Measurements from ENCODE around the gene PDGFA. TPM values are rescaled to one million over a fixed set of nuclear protein-coding genes. Genes with fewer than 3 reads are reported as not detected.
A peak's percentile ranks its signal among the peaks of the same experiment; 100 is the strongest.

The PDGFA gene
- total RNA-seq, 1 donor from 2014 or later = 7.6 TPM

- Mint-ChIP-seq H3K4me3 (ENCODE audit: unreplicated experiment) (no peak overlapping the region), H3K4me1 (ENCODE audit: low read depth, unreplicated experiment) (no peaks in the 10 kb centered on the region), H3K36me3 (ENCODE audit: unreplicated experiment) (no peaks in the 10 kb centered on the region), H3K27me3 (ENCODE audit: unreplicated experiment) (peaks cover 11% of the 10 kb centered on the region), H3K9me3 (ENCODE audit: unreplicated experiment) (peaks cover 1% of the 10 kb centered on the region), H3K27ac (ENCODE audit: unreplicated experiment) (no peak overlapping the region)
- TF ChIP-seq CTCF (IDR thresholded peaks at IDR 0.05; ENCODE audit: partially characterized antibody, unreplicated experiment) = no peak
- peak; percentile 11 for DNase-seq
Measured at GRCh38 chr7:495326-495725, 24.3 kb downstream of the PDGFA start.

GRCh38 chr7:494906-495305 lies 24.7 kb downstream of the PDGFA start:
- H3K9me3 Mint-ChIP-seq (ENCODE audit: unreplicated experiment) = peaks cover 1% of the 10 kb centered on the region
- no peak overlapping the region for H3K4me3 Mint-ChIP-seq (ENCODE audit: unreplicated experiment)
- TF ChIP-seq CTCF (IDR thresholded peaks at IDR 0.05; ENCODE audit: partially characterized antibody, unreplicated experiment) = no peak
- H3K27me3 Mint-ChIP-seq (ENCODE audit: unreplicated experiment) = peaks cover 11% of the 10 kb centered on the region
- H3K4me1 Mint-ChIP-seq (ENCODE audit: low read depth, unreplicated experiment) = no peaks in the 10 kb centered on the region
- H3K27ac Mint-ChIP-seq (ENCODE audit: unreplicated experiment) = no peak overlapping the region
- DNase-seq = no peak
- H3K36me3 Mint-ChIP-seq (ENCODE audit: unreplicated experiment) = no peaks in the 10 kb centered on the region

- no peak overlapping the region for H3K27ac Mint-ChIP-seq (ENCODE audit: unreplicated experiment)
- DNase-seq = peak; percentile 13
- TF ChIP-seq CTCF (IDR thresholded peaks at IDR 0.05; ENCODE audit: partially characterized antibody, unreplicated experiment) = no peak
- peaks cover 11% of the 10 kb centered on the region for H3K27me3 Mint-ChIP-seq (ENCODE audit: unreplicated experiment)
- no peaks in the 10 kb centered on the region for H3K4me1 Mint-ChIP-seq (ENCODE audit: low read depth, unreplicated experiment)
- no peak overlapping the region for H3K4me3 Mint-ChIP-seq (ENCODE audit: unreplicated experiment)
- H3K9me3 Mint-ChIP-seq (ENCODE audit: unreplicated experiment) = peaks cover 1% of the 10 kb centered on the region
- peaks cover 4% of the 10 kb centered on the region for H3K36me3 Mint-ChIP-seq (ENCODE audit: unreplicated experiment)
Measured at GRCh38 chr7:494259-494687, 25.4 kb downstream of the PDGFA start.

GRCh38 chr7:493661-494251 lies 25.9 kb downstream of the PDGFA start:
- Mint-ChIP-seq H3K4me3 (ENCODE audit: unreplicated experiment) (no peak overlapping the region), H3K36me3 (ENCODE audit: unreplicated experiment) (peaks cover 6% of the 10 kb centered on the region), H3K27me3 (ENCODE audit: unreplicated experiment) (peaks cover 11% of the 10 kb centered on the region), H3K27ac (ENCODE audit: unreplicated experiment) (no peak overlapping the region), H3K4me1 (ENCODE audit: low read depth, unreplicated experiment) (no peaks in the 10 kb centered on the region), H3K9me3 (ENCODE audit: unreplicated experiment) (peaks cover 1% of the 10 kb centered on the region)
- TF ChIP-seq CTCF (IDR thresholded peaks at IDR 0.05; ENCODE audit: partially characterized antibody, unreplicated experiment) = no peak
- DNase-seq = peak; percentile 6

- Mint-ChIP-seq H3K4me1 (ENCODE audit: low read depth, unreplicated experiment) (no peaks in the 10 kb centered on the region), H3K27me3 (ENCODE audit: unreplicated experiment) (peaks cover 11% of the 10 kb centered on the region), H3K9me3 (ENCODE audit: unreplicated experiment) (peaks cover 1% of the 10 kb centered on the region), H3K4me3 (ENCODE audit: unreplicated experiment) (no peak overlapping the region), H3K36me3 (ENCODE audit: unreplicated experiment) (peaks cover 6% of the 10 kb centered on the region), H3K27ac (ENCODE audit: unreplicated experiment) (no peak overlapping the region)
- peak; percentile 5 for DNase-seq
- TF ChIP-seq CTCF (IDR thresholded peaks at IDR 0.05; ENCODE audit: partially characterized antibody, unreplicated experiment) = no peak
Measured at GRCh38 chr7:492714-493065, 27.0 kb downstream of the PDGFA start.

Measured in glutamatergic neuron (in vitro differentiated cells).